HG03103 (cell line): ENCODE measurements around the gene MARK1.
A peak's percentile ranks its signal among the peaks of the same experiment; 100 is the strongest.

ENCODE experiments used
- ATAC-seq: cut with Tn5 transposase; IDR thresholded peaks from one replicate; pipeline ENCODE4 v1.9.1; 2021; ENCODE audit warnings: low read depth; ENCODE audit not compliant: unreplicated experiment

Gene MARK1

DNA sequence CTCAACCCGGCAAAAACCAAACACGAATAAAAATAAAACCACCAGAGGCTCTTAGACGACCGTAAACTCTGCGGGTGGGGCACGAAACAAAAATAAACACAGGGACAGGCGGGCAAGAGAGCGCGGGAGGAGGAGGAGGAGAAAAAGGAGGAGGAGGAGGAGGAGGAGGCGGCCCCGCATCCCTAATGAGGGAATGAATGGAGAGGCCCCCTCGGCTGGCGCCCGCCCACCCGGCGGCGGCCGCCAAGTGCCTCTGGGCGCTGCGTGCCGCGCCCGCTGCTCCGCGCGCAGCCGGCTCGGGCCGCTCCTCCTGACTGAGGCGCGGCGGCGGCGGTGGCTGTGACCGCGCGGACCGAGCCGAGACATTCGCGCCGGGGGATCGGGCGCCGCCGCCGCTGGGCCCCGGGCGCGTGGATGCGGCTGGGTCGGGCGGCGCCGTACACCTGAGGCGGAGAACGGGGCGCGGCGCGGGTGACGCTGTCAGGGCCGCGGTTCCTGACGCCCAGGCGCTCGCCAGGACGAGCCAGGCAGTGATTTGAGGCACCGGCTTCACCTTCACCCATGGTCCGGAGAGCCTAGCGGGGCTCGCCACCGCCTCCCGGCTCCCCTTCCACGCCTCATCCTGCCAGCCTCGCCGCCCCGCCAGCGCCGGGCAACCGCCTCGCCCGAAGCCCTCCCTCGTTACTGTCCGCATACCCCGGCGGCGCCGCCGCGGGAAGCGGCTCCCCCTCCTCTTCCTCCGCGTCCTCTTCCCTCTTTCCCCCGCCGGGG is at the start of gene MARK1:
Gene MARK1 (plus strand): TSS at position 229 of the 771 bp plus-strand sequence. CDS start 687 bp downstream, outside the sequence.
- ATAC-seq: peak; percentile 50

- ATAC-seq: no peak
These were observed 44.2 kb upstream of the MARK1 start for GRCh38 chr1:220483700-220484099.

GRCh38 chr1:220484135-220484534 is 43.8 kb upstream of the MARK1 start:
- no peak for ATAC-seq

GRCh38 chr1:220485131-220485530 is 42.8 kb upstream of the MARK1 start:
- no peak for ATAC-seq

DNA sequence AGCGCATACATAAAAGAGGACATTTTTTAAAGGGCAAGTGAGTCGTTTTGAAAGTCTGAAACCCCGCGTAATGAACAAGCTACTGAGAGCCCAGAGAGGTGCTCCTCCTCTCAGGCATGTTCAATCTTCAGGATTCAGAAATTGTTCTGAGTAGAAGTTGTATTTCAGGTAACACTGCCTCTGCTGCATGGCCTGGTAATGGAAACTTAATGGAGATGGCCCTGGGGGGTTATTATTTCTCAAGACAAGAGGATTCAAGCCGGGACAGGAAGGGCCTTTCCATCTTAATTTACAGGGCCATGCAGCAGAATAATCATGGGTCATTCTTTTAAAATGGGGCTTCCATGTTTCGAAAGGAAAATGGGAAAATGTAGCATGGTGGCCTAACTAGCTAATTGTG is 42.1 kb upstream of the MARK1 start:
- ATAC-seq: no peak

DNA sequence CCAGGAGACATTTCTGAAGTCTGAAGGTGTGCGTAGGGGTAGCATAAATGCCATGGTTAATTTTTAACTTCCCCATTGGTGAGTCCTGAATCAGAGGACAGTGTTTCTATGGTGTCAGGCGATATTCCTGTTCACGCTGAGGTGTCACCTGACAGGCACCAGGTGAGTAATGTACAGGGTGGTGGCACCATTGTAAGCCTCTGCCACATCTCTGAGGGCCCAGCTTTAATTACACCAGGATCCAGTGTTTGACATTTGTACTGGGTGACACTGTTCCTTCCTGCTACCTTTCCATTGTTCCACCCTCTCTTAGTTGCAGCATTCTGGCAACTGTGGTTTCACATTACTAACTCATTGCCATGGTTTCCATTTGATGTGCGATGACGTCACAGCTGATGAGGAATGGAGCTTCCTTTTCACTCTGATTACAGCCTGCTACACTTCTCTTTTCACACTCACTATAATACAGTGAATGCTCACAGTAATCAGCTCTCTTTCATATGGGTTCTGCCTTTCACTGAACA is 40.6 kb upstream of the MARK1 start:
- no peak for ATAC-seq

DNA sequence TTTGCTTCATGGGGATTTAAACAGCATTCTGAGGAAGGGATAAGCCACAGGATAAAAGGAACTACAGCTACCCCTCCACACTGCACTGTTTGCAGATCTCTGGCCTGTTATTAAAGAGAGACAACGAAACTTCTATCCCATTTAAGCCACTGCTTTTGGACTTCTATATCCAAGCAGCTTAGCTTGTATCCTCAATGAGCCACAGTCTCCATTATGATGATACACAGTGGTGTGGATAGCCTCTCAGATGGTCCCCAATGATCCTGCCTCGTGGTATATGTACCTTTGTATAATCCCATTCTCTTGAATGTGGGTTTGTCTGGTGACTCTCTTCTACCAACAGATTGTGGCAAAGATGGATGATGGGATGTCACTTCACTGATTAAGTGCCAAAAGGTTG is 36.0 kb upstream of the MARK1 start:
- ATAC-seq: no peak

DNA sequence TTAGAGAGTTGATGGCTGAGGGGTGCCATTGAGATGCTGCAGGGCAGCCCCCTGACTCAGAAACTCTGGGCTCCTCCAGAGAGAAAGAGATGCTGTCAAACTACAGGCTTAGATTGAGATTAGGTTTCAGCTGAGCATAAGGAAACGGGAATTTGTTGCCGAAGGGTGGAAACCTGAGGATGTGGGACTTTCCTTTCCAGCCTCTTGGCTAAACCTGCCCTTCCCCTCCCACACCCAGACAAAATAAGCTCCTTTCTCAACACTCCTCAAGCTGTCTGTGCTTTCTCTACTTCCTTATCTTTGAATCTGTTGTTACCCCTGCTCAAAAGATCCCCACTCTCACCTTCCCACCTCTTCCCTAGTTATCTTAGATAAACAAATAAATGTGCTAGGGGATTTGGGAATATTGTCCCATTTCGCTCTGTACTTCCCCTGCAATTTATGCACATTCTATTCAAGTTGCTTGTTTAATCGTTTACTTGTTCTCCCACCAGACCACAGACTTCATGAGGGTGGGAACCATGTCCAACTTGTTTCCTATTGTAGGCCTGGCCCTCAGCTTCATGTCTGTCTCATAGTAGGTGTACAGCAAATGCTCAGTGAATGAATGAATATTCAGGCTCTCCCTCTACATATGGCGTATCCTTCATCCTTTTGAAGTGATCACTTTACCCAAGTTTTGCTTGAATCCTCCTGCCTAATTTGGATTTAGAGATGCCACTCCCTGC is 30.6 kb upstream of the MARK1 start:
- no peak for ATAC-seq

- ATAC-seq: no peak
These were observed 29.7 kb upstream of the MARK1 start for GRCh38 chr1:220498188-220498587.

DNA sequence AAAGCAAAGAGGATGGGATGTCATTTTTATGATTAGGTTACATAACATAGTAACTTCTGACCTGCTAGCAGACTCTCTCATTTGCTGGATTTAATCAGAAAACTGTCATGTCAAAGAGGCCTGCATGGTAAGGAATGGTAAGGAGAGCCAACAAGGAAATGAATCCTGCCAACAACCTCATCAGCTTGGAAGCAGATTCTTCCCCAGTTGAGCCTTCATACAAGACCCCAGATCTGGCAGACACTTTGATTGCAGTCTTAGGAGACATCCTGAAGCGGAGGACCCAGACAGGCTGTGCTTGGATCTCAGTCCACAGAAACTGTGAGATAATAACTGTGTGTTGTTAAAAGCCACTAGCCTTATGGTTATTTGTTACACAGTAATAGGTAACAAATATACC is 27.6 kb upstream of the MARK1 start:
- no peak for ATAC-seq

GRCh38 chr1:220504329-220504728 is 23.6 kb upstream of the MARK1 start:
- ATAC-seq: no peak

DNA sequence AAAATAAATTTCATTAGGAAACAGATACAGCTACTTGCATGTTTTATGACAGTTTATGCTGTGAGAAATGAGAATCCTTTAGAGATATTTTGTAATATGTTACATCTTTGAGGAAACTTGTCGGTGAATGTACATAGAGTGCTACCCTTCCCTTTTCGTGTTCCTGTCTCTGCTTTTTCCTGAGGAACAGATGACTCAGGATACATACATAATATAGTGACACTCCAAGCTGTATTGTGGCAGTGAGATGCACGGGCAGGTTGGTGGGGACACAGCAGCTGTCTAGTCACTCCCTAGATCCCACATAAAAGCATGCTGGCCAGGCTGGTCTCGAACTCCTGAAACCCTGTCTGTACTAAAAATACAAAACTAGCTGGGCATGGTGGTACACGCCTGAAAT is 20.9 kb upstream of the MARK1 start:
- ATAC-seq: no peak

DNA sequence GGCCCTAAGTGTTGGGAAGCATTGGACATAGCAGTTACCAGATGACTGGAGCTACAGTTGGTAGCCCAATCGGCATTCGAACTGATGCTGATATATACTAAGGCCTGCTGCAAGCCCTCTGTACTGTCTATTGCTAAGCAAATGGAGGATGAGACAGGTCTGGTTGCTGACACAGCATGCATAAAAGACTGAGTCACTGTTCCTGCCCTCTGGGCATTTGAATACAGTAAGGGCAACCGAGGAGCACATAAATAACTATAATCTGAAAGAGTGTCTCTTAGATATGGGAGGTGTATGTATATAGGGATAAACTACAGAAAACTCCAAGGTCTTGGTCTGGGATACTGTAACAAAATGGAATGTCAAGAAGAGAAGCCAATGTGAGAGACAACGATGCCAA is 16.8 kb upstream of the MARK1 start:
- no peak for ATAC-seq

DNA sequence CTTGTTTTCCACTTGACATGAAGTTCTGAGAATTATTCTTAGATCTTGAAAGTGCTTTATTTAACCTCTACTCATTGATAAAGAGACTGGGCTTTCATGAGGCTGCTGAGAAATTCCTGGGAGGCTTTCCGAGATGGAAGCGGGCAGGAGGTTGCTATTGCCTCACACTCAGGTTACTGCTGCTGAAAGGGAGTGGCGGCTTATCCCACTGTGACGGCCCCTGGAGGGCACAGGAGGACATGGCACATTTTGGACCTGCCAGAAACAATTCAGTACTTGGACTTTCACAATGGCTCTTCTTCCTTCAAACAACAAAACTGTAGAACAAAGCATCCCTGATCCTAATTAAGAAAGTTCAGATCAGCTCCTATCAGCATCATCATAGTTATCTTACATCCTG is 16.2 kb upstream of the MARK1 start:
- ATAC-seq: no peak

DNA sequence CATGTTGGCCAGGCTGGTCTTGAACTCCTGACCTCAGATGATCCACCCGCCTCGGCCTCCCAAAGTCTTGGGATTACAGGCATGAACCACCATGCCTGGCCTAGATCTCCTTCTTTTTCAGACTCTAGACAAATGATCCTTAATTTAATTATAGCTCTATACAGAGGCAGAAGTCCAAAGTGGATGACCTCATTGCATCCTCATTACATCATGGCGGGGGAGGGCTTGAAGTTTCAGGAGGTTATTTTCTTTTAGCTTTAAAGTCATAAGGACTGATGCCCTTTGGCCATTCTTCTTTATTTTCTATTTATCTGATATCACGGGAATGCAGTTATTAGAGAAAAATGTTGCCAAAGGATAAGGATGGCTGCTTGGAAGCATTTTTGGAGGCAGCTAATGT is 14.1 kb upstream of the MARK1 start:
- no peak for ATAC-seq

DNA sequence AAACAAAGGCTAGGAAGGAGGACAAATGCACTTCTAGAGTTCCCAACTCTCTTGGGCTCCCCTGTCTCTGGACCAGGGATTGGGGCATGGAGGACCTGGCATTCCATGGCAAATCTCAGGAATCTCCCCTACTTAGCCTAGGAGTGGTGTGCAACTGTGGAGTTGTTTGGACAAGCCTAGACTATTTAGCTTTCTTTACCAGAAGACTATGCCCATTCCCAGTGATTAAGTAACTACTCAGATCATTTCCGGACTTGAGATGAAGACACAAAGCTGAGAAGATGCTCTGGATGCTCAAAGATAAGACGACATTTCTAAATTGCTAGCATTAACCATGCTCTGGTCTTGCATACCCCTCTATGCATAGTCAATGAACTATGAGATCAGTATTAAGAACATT is 13.7 kb upstream of the MARK1 start:
- no peak for ATAC-seq

GRCh38 chr1:220516014-220516721 is 11.8 kb upstream of the MARK1 start:
- no peak for ATAC-seq

DNA sequence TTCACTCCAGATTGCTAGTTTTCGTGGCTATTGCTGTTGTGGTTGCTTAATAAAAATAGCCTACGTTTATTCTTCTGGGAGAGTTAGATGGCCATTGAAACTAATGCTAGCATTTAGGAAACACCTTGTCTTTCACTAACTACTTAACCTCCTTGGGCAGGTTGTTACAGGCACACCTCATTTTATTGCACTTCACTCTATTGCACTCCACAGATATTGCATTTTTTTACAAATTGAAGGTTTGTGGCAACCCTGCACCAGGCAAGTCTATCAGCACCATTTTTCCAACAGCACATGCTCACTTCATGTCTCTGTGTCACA is 11.3 kb upstream of the MARK1 start:
- ATAC-seq: no peak

DNA sequence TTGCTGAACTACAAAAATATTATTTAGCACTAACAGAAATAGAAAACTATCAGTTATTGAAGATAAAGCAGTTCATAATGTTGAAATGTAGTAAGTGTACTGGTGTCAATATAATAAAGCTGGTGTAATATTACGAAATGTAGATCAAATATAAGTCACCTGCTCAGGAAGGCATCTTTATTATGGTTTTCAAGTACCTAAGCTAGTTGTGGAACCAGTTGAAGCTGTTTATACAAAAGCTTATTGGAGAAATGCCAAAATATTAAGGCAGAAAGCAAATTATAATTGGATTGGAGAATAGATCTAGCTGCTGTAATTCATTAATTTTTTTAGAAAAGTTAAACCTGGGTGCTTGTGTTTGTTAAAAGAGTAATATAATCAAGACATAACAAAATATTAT is 6.2 kb upstream of the MARK1 start:
- ATAC-seq: no peak

GRCh38 chr1:220526294-220526693 is 1.6 kb upstream of the MARK1 start:
- no peak for ATAC-seq

- peak; percentile 37 for ATAC-seq
These were observed 543 bp upstream of the MARK1 start for GRCh38 chr1:220527279-220527907.
